SK-N-MC (cell line): Measurements from ENCODE around the gene SCFD1.

Experiments used
- FOXP2 ChIP-seq: optimal IDR thresholded peaks from 2 replicates; pipeline ENCODE3; 2011; ENCODE audit warnings: mild to moderate bottlenecking, moderate library complexity; ENCODE audit not compliant: insufficient read depth; ENCODE audit errors: extremely low read length, control extremely low read depth
- POLR2AphosphoS5 ChIP-seq: IDR thresholded peaks from 2 replicates; pipeline ENCODE4 v1.6.1; 2012; ENCODE audit warnings: mild to moderate bottlenecking, low read depth, low read length, borderline replicate concordance

DNA sequence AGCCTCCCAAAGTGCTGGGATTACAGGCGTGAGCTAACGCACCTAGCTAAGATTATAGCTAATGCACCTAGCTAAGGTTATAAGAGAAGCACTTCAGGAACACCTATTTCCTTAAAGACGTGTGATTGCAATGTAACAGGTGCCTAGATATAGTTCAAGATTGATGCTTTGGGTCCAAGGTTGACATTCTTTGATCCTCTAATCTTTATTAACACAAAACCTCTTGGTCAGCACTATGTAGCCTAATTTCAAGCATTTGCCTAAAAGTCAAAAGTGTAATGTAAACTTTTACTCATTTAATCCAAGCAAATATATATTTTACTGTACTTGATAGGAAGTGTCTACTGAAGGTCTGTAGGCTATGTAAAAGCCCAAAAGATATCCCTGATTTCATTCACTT lies 36.5 kb downstream of the SCFD1 start:
- TF ChIP-seq POLR2AphosphoS5, result no peak
- no peak for TF ChIP-seq FOXP2
